GM12874 (cell line): ENCODE results near the gene FMNL2.

ENCODE experiments used
- CTCF ChIP-seq: IDR thresholded peaks from 2 replicates; pipeline ENCODE4 v1.5.1; 2011; ENCODE audit warnings: low read depth, mild to moderate bottlenecking, control low read depth, low read length, moderate library complexity; ENCODE audit not compliant: insufficient read depth

FMNL2 gene

GRCh38 chr2:152511981-152512380, 177.0 kb downstream of the FMNL2 start:
- TF ChIP-seq CTCF, result no peak

- no peak for TF ChIP-seq CTCF
These were observed 178.1 kb downstream of the FMNL2 start for GRCh38 chr2:152513029-152513428.

GRCh38 chr2:152513681-152514080, 178.7 kb downstream of the FMNL2 start:
- no peak for TF ChIP-seq CTCF

- no peak for TF ChIP-seq CTCF
These were observed 183.1 kb downstream of the FMNL2 start for GRCh38 chr2:152518034-152518433.

- TF ChIP-seq CTCF, result no peak
These were observed 183.9 kb downstream of the FMNL2 start for GRCh38 chr2:152518641-152519580.

- TF ChIP-seq CTCF, result no peak
These were observed 184.6 kb downstream of the FMNL2 start for GRCh38 chr2:152519581-152519952.

- TF ChIP-seq CTCF, result no peak
These were observed 185.8 kb downstream of the FMNL2 start for GRCh38 chr2:152520759-152521158.
